ENCODE data around the gene SOD1.
"Not testable (repeated sequence)": the region's sequence is repeated elsewhere in the genome, so short reads cannot be mapped to it uniquely, and the experiment has no call there.

SOD1 gene

DNA sequence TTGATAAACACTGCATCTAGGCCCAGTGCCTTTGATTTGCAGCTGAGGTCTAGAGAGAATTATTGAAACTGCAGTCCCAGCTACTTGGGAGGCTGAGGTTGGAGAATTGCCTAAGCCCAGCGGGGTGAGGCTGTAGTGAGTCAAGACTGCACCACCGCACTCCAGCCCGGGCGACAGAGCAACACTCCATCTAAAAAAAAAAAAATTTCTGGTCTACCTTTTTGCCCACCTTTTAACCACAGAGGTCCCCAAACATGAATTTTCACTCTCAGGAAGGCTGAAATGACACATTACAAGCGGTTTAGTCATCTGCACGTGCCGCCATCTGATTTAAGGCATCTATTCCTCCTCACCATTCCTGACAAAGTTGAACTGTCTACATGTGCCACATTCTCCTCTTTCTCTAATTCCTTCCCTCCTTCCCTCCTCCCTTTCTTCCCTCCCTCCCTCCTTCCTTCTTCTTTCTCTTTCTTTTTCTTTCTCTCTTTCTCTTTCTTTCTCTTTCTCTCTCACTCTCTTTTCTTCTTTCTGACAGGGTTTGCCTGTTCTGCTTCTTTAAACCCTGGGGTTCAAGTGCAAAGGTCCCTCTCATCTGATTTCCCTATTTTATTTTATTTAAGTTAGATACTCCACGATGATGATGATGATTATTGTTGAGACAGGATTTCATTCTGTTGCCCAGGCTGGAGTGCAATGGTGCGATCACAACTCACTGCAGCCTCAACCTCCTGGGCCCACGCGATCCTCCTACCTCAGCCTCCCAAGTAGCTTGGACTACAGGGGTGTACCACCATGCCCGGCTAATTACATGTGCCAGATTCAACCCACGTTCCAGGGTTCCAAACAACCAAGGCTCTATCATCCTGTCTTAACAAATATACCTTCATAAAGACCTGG lies 3.0 kb upstream of the SOD1 start:
- no peak overlapping the region for H2AFZ ChIP-seq (ENCODE audit: low read length, unreplicated experiment)
- H3K4me3 ChIP-seq (ENCODE audit: low read depth, low read length), result no peak overlapping the region
- H3K79me2 ChIP-seq (ENCODE audit: control insufficient read depth, insufficient read depth, low read length, unreplicated experiment), result peaks cover 19% of the 10 kb centered on the region
- H3K4me1 ChIP-seq (ENCODE audit: control insufficient read depth, insufficient read depth, low read length, unreplicated experiment), result peaks cover 7% of the 10 kb centered on the region
- H3K27me3 ChIP-seq (ENCODE audit: insufficient read depth, low read length), result no peaks in the 10 kb centered on the region
- H3K36me3 ChIP-seq (ENCODE audit: insufficient read depth, low read length), result no peaks in the 10 kb centered on the region
- no peak overlapping the region for H3K27ac ChIP-seq (ENCODE audit: low read depth, low read length)

DNA sequence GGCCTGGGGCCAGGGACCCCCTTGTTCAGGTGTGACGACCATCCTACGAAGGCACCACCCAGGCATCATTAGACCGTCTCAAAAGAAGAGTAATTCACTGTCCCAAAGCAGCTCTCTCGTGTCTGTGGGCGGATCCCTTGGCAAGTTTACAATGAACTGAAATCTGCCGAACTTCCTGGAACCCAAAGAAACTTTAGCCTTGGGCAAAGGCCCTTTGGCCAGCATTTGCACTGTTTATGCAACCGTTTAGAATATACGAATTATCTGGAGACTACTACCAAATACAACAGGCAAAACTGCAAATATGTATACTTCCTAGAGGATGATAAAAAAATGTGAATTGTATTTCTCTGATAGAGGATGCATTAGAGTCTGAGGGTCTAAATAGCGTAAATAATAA lies 1.4 kb upstream of the SOD1 start:
- Histone ChIP-seq H3K4me3 (ENCODE audit: low read depth, low read length) (no peak overlapping the region), H2AFZ (ENCODE audit: low read length, unreplicated experiment) (no peak overlapping the region), H3K36me3 (ENCODE audit: insufficient read depth, low read length) (peaks cover 9% of the 10 kb centered on the region), H3K27me3 (ENCODE audit: insufficient read depth, low read length) (no peaks in the 10 kb centered on the region), H3K27ac (ENCODE audit: low read depth, low read length) (no peak overlapping the region), H3K4me1 (ENCODE audit: control insufficient read depth, insufficient read depth, low read length, unreplicated experiment) (peaks cover 18% of the 10 kb centered on the region), H3K79me2 (ENCODE audit: control insufficient read depth, insufficient read depth, low read length, unreplicated experiment) (peaks cover 34% of the 10 kb centered on the region)

DNA sequence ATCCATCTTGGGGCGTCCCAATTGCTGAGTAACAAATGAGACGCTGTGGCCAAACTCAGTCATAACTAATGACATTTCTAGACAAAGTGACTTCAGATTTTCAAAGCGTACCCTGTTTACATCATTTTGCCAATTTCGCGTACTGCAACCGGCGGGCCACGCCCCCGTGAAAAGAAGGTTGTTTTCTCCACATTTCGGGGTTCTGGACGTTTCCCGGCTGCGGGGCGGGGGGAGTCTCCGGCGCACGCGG lies 282 bp upstream of the SOD1 start:
- Histone ChIP-seq H3K27ac (ENCODE audit: low read depth, low read length) (peak overlapping the region; percentile 12; the same call in 1 of the 2 replicates), H3K4me1 (ENCODE audit: control insufficient read depth, insufficient read depth, low read length, unreplicated experiment) (peaks cover 23% of the 10 kb centered on the region), H2AFZ (ENCODE audit: low read length, unreplicated experiment) (peak overlapping the region; percentile 95), H3K27me3 (ENCODE audit: insufficient read depth, low read length) (no peaks in the 10 kb centered on the region), H3K79me2 (ENCODE audit: control insufficient read depth, insufficient read depth, low read length, unreplicated experiment) (peaks cover 45% of the 10 kb centered on the region), H3K36me3 (ENCODE audit: insufficient read depth, low read length) (peaks cover 16% of the 10 kb centered on the region), H3K4me3 (ENCODE audit: low read depth, low read length) (peak overlapping the region; percentile 90)

DNA sequence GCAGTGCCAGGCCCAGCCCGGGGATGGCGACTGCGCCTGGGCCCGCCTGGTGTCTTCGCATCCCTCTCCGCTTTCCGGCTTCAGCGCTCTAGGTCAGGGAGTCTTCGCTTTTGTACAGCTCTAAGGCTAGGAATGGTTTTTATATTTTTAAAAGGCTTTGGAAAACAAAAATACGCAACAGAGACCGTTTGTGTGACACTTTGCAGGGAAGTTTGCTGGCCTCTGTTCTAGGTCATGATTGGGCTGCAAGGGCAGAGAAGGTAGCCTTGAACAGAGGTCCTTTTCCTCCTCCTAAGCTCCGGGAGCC lies 719 bp downstream of the SOD1 start:
- H3K27ac ChIP-seq (ENCODE audit: low read depth, low read length), result peak overlapping the region; percentile 67
- H3K4me1 ChIP-seq (ENCODE audit: control insufficient read depth, insufficient read depth, low read length, unreplicated experiment), result peaks cover 27% of the 10 kb centered on the region
- peaks cover 18% of the 10 kb centered on the region for H3K36me3 ChIP-seq (ENCODE audit: insufficient read depth, low read length)
- H3K4me3 ChIP-seq (ENCODE audit: low read depth, low read length), result peak overlapping the region; percentile 90
- peaks cover 47% of the 10 kb centered on the region for H3K79me2 ChIP-seq (ENCODE audit: control insufficient read depth, insufficient read depth, low read length, unreplicated experiment)
- peak overlapping the region; percentile 32 for H2AFZ ChIP-seq (ENCODE audit: low read length, unreplicated experiment)
- no peaks in the 10 kb centered on the region for H3K27me3 ChIP-seq (ENCODE audit: insufficient read depth, low read length)

DNA sequence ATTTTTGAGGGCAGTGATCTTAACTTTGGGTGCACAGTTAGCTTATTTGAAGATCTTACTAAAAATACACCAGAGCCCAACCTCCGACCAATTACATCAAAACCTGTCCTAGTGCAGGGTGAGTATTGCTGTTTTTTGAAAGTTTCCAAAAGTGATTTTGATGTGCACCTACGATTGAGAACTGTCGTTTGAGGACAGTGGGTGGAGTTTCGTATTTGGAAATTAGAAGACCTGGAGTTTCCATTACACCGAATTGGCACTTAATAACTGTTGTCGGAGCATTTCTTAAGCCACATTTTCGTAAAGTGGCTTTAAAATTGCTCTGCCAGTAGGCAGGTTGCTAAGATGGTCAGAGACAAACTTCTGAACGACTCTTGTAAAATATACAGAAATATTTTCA lies 1.1 kb downstream of the SOD1 start:
- Histone ChIP-seq H3K79me2 (ENCODE audit: control insufficient read depth, insufficient read depth, low read length, unreplicated experiment) (peaks cover 50% of the 10 kb centered on the region), H2AFZ (ENCODE audit: low read length, unreplicated experiment) (no peak overlapping the region), H3K4me1 (ENCODE audit: control insufficient read depth, insufficient read depth, low read length, unreplicated experiment) (peaks cover 30% of the 10 kb centered on the region), H3K27me3 (ENCODE audit: insufficient read depth, low read length) (no peaks in the 10 kb centered on the region), H3K4me3 (ENCODE audit: low read depth, low read length) (peak overlapping the region; percentile 90), H3K36me3 (ENCODE audit: insufficient read depth, low read length) (peaks cover 18% of the 10 kb centered on the region), H3K27ac (ENCODE audit: low read depth, low read length) (peak overlapping the region; percentile 67; the same call in 1 of the 2 replicates)

DNA sequence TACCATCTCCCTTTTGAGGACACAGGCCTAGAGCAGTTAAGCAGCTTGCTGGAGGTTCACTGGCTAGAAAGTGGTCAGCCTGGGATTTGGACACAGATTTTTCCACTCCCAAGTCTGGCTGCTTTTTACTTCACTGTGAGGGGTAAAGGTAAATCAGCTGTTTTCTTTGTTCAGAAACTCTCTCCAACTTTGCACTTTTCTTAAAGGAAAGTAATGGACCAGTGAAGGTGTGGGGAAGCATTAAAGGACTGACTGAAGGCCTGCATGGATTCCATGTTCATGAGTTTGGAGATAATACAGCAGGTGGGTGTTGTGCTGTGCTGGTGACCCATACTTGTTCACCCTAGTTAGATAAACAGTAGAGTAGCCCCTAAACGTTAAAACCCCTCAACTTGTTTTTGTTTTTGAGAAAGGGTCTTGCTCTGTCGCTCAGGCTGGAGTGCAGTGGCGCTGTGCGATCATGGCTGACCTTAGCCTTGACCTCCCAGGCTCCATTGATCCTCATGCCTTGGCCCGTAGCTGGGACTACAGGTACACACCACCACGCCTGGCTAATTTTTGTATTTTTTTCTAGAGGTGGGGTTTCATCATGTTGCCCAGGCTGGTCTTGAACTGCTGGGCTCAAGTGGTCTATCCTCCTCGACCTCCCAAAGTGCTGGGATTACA lies 4.2 kb downstream of the SOD1 start:
- Histone ChIP-seq H3K27ac (ENCODE audit: low read depth, low read length) (no peak overlapping the region), H2AFZ (ENCODE audit: low read length, unreplicated experiment) (no peak overlapping the region), H3K4me1 (ENCODE audit: control insufficient read depth, insufficient read depth, low read length, unreplicated experiment) (peaks cover 54% of the 10 kb centered on the region), H3K79me2 (ENCODE audit: control insufficient read depth, insufficient read depth, low read length, unreplicated experiment) (peaks cover 62% of the 10 kb centered on the region), H3K36me3 (ENCODE audit: insufficient read depth, low read length) (peaks cover 43% of the 10 kb centered on the region), H3K27me3 (ENCODE audit: insufficient read depth, low read length) (no peaks in the 10 kb centered on the region), H3K4me3 (ENCODE audit: low read depth, low read length) (no peak overlapping the region)

DNA sequence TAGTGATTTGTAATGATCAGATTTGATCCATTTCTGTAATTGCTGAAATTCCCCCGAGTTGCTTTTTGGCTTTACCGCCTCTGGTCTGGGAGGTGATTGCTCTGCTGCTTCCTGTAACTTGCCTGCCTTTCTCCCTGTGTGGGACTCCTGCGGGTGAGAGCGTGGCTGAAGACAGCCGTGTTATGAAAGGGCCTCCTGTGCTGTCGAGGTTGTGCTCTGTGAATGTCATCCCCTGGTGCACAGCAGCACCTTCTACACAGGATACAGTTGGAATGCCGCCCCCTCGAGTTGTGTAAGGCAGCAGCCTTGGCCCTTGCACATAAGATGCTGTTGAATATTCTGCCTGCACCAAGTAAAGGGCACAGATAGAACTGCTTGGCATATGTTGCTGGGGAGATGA lies 5.9 kb downstream of the SOD1 start:
- H3K36me3 ChIP-seq (ENCODE audit: insufficient read depth, low read length), result peaks cover 53% of the 10 kb centered on the region
- peaks cover 53% of the 10 kb centered on the region for H3K79me2 ChIP-seq (ENCODE audit: control insufficient read depth, insufficient read depth, low read length, unreplicated experiment)
- no peaks in the 10 kb centered on the region for H3K27me3 ChIP-seq (ENCODE audit: insufficient read depth, low read length)
- H3K4me3 ChIP-seq (ENCODE audit: low read depth, low read length), result no peak overlapping the region
- peaks cover 61% of the 10 kb centered on the region for H3K4me1 ChIP-seq (ENCODE audit: control insufficient read depth, insufficient read depth, low read length, unreplicated experiment)
- no peak overlapping the region for H3K27ac ChIP-seq (ENCODE audit: low read depth, low read length)
- no peak overlapping the region for H2AFZ ChIP-seq (ENCODE audit: low read length, unreplicated experiment)

DNA sequence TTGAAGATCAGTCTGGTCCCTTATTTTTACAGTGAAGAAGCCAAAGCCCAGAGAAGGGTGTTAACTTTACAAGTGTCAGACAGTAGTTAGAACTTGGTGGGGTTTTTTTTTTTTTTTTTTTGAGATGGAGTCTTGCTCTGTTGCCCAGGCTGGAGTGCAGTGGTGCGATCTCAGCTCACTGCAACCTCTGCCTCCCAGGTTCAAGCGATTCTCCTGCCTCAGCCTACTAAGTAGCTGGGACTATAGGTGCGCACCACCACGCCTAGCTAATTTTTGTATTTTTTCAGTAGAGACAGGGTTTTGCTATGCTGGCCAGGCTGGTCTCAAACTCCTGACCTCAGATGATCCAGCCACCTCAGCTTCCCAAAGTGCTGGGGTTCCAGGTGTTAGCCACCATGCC lies 6.4 kb downstream of the SOD1 start:
- H3K27me3 ChIP-seq (ENCODE audit: insufficient read depth, low read length); H2AFZ ChIP-seq (ENCODE audit: low read length, unreplicated experiment); H3K4me3 ChIP-seq (ENCODE audit: low read depth, low read length); H3K27ac ChIP-seq (ENCODE audit: low read depth, low read length): not testable (repeated sequence)
- H3K4me1 ChIP-seq (ENCODE audit: control insufficient read depth, insufficient read depth, low read length, unreplicated experiment), result peaks cover 59% of the 10 kb centered on the region
- peaks cover 53% of the 10 kb centered on the region for H3K36me3 ChIP-seq (ENCODE audit: insufficient read depth, low read length)
- peaks cover 49% of the 10 kb centered on the region for H3K79me2 ChIP-seq (ENCODE audit: control insufficient read depth, insufficient read depth, low read length, unreplicated experiment)

DNA sequence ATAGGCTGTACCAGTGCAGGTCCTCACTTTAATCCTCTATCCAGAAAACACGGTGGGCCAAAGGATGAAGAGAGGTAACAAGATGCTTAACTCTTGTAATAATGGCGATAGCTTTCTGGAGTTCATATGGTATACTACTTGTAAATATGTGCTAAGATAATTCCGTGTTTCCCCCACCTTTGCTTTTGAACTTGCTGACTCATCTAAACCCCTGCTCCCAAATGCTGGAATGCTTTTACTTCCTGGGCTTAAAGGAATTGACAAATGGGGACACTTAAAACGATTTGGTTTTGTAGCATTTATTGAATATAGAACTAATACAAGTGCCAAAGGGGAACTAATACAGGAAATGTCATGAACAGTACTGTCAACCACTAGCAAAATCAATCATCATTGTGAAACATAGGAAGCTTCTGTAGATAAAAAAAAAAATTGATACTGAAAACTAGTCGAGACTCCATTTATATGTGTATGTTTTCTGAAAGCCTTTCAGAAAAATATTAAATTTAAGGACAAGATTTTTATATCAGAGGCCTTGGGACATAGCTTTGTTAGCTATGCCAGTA lies 7.0 kb downstream of the SOD1 start:
- peaks cover 42% of the 10 kb centered on the region for H3K79me2 ChIP-seq (ENCODE audit: control insufficient read depth, insufficient read depth, low read length, unreplicated experiment)
- H3K4me3 ChIP-seq (ENCODE audit: low read depth, low read length), result no peak overlapping the region
- H3K27ac ChIP-seq (ENCODE audit: low read depth, low read length), result peak overlapping the region; percentile 16; the same call in 1 of the 2 replicates
- H2AFZ ChIP-seq (ENCODE audit: low read length, unreplicated experiment), result no peak overlapping the region
- peaks cover 53% of the 10 kb centered on the region for H3K4me1 ChIP-seq (ENCODE audit: control insufficient read depth, insufficient read depth, low read length, unreplicated experiment)
- no peaks in the 10 kb centered on the region for H3K27me3 ChIP-seq (ENCODE audit: insufficient read depth, low read length)
- peaks cover 53% of the 10 kb centered on the region for H3K36me3 ChIP-seq (ENCODE audit: insufficient read depth, low read length)

DNA sequence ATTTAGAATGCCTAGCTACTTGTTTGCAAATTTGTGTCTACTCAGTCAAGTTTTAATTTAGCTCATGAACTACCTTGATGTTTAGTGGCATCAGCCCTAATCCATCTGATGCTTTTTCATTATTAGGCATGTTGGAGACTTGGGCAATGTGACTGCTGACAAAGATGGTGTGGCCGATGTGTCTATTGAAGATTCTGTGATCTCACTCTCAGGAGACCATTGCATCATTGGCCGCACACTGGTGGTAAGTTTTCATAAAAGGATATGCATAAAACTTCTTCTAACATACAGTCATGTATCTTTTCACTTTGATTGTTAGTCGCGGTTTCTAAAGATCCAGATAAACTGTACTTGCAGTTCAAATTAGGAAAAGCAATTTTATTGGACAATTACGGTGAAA lies 7.6 kb downstream of the SOD1 start:
- H3K4me3 ChIP-seq (ENCODE audit: low read depth, low read length), result no peak overlapping the region
- peaks cover 47% of the 10 kb centered on the region for H3K4me1 ChIP-seq (ENCODE audit: control insufficient read depth, insufficient read depth, low read length, unreplicated experiment)
- peaks cover 47% of the 10 kb centered on the region for H3K36me3 ChIP-seq (ENCODE audit: insufficient read depth, low read length)
- H3K79me2 ChIP-seq (ENCODE audit: control insufficient read depth, insufficient read depth, low read length, unreplicated experiment), result peaks cover 36% of the 10 kb centered on the region
- no peaks in the 10 kb centered on the region for H3K27me3 ChIP-seq (ENCODE audit: insufficient read depth, low read length)
- peak overlapping the region; percentile 50; the same call in 1 of the 2 replicates for H3K27ac ChIP-seq (ENCODE audit: low read depth, low read length)
- H2AFZ ChIP-seq (ENCODE audit: low read length, unreplicated experiment), result no peak overlapping the region

DNA sequence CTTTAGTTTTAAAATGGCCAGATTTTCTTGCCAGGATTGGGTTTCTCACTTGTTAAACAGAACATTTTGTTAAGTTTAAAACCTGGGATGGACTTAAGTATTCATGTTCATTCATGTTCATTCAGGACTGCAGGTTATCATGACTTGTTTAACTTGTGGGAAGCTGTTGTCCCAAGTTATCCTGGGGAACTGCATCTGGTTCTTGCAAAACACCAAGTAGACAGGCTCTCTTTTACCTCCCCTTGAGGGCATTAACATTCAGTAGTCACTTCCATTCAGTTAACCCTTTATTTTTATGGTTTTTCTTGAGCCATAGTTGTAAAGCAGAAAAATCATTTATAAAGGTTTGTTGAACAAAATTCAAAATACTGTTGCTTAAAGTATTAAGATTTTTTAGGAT lies 8.1 kb downstream of the SOD1 start:
- Histone ChIP-seq H3K4me3 (ENCODE audit: low read depth, low read length) (peak overlapping the region; percentile 25; the same call in 1 of the 2 replicates), H3K27ac (ENCODE audit: low read depth, low read length) (peak overlapping the region; percentile 50; the same call in 1 of the 2 replicates), H2AFZ (ENCODE audit: low read length, unreplicated experiment) (no peak overlapping the region), H3K79me2 (ENCODE audit: control insufficient read depth, insufficient read depth, low read length, unreplicated experiment) (peaks cover 31% of the 10 kb centered on the region), H3K4me1 (ENCODE audit: control insufficient read depth, insufficient read depth, low read length, unreplicated experiment) (peaks cover 43% of the 10 kb centered on the region), H3K27me3 (ENCODE audit: insufficient read depth, low read length) (no peaks in the 10 kb centered on the region), H3K36me3 (ENCODE audit: insufficient read depth, low read length) (peaks cover 45% of the 10 kb centered on the region)
